HG03280 (cell line): Measurements from ENCODE around the gene ABHD17C.

Experiments used
- ATAC-seq: cut with Tn5 transposase; IDR thresholded peaks from one replicate; pipeline ENCODE4 v1.9.1; 2021; ENCODE audit warnings: mild to moderate bottlenecking, moderate library complexity; ENCODE audit not compliant: unreplicated experiment

Gene ABHD17C

GRCh38 chr15:80689294-80689693 lies 5.8 kb upstream of the ABHD17C start:
- no peak for ATAC-seq

GRCh38 chr15:80689716-80690115 lies 5.4 kb upstream of the ABHD17C start:
- no peak for ATAC-seq

GRCh38 chr15:80691575-80691974 lies 3.5 kb upstream of the ABHD17C start:
- no peak for ATAC-seq

- no peak for ATAC-seq
Observed at GRCh38 chr15:80693682-80694610, 1.2 kb upstream of the ABHD17C start.

- no peak for ATAC-seq
Observed at GRCh38 chr15:80694611-80695098, 455 bp upstream of the ABHD17C start.

GRCh38 chr15:80695911-80696661 lies 976 bp downstream of the ABHD17C start:
- no peak for ATAC-seq

- no peak for ATAC-seq
Observed at GRCh38 chr15:80697075-80697685, 2.1 kb downstream of the ABHD17C start.

- ATAC-seq: no peak
Observed at GRCh38 chr15:80698676-80699075, 3.6 kb downstream of the ABHD17C start.

GRCh38 chr15:80699981-80700380 lies 4.9 kb downstream of the ABHD17C start:
- no peak for ATAC-seq

- no peak for ATAC-seq
Observed at GRCh38 chr15:80701676-80702311, 6.7 kb downstream of the ABHD17C start.

GRCh38 chr15:80703081-80703480 lies 8.0 kb downstream of the ABHD17C start:
- no peak for ATAC-seq

GRCh38 chr15:80703965-80704364 lies 8.9 kb downstream of the ABHD17C start:
- ATAC-seq: no peak

- ATAC-seq: no peak
Observed at GRCh38 chr15:80706161-80706560, 11.1 kb downstream of the ABHD17C start.

- ATAC-seq: no peak
Observed at GRCh38 chr15:80709542-80709941, 14.4 kb downstream of the ABHD17C start.

- no peak for ATAC-seq
Observed at GRCh38 chr15:80710635-80711554, 15.8 kb downstream of the ABHD17C start.

GRCh38 chr15:80711886-80712285 lies 16.8 kb downstream of the ABHD17C start:
- no peak for ATAC-seq

- ATAC-seq: no peak
Observed at GRCh38 chr15:80712956-80713355, 17.8 kb downstream of the ABHD17C start.

- no peak for ATAC-seq
Observed at GRCh38 chr15:80721476-80721875, 26.4 kb downstream of the ABHD17C start.

GRCh38 chr15:80722811-80723210 lies 27.7 kb downstream of the ABHD17C start:
- no peak for ATAC-seq

- no peak for ATAC-seq
Observed at GRCh38 chr15:80727196-80727595, 32.1 kb downstream of the ABHD17C start.
